OCI-LY7 (cell line): ENCODE results near the gene ELL. TPM values are rescaled to one million over a fixed set of nuclear protein-coding genes. Genes with fewer than 3 reads are reported as not detected.

Experiments
- BruUV-seq: library from RNA; stranded (reverse); fragments of 400-500 nt; replicated peaks from 2 replicates; lab custom pipeline; 2021; lab: Mats Ljungman, UMichigan
- CTCF ChIA-PET: fragments of 300-600 bp; sonication (Branson Sonifier 250); formaldehyde crosslinking; loops from one replicate; lab custom pipeline; 2022; ENCODE audit warnings: antibody characterized with exemption; ENCODE audit not compliant: unreplicated experiment; lab: Charles Lee
- POLR2A ChIA-PET: fragments of 300-600 bp; sonication (Branson Sonifier 250); formaldehyde crosslinking; loops from one replicate; lab custom pipeline; 2022; ENCODE audit warnings: antibody characterized with exemption; lab: Charles Lee
- DNase-seq: peaks from one replicate; pipeline ENCODE4 v3.0.0-alpha.2; 2015; ENCODE audit warnings: low spot score
- H2AFZ ChIP-seq: fragments of 200-600 bp; sonication (generic), shearing (Covaris generic); 2 replicates; pipeline ENCODE4 v1.6.1; 2014; ENCODE audit warnings: mild to moderate bottlenecking, antibody characterized with exemption, low read length, moderate library complexity
- H3K27ac ChIP-seq: fragments of 200-600 bp; sonication (generic); 2 replicates; pipeline ENCODE4 v1.5.1; 2014; ENCODE audit warnings: mixed run types, low read depth, mild to moderate bottlenecking, moderate library complexity, low read length, inconsistent platforms; ENCODE audit not compliant: poor library complexity, severe bottlenecking
- H3K36me3 ChIP-seq: fragments of 200-600 bp; sonication (generic); 2 replicates; pipeline ENCODE4 v1.6.1; 2014; ENCODE audit warnings: mild to moderate bottlenecking, antibody characterized with exemption, low read length, moderate library complexity, mixed read lengths; ENCODE audit not compliant: insufficient read depth
- H3K4me1 ChIP-seq: fragments of 200-600 bp; sonication (generic); 2 replicates; pipeline ENCODE4 v1.5.1; 2014; ENCODE audit warnings: mild to moderate bottlenecking, low read length; ENCODE audit not compliant: insufficient read depth, poor library complexity, severe bottlenecking
- H3K4me2 ChIP-seq: fragments of 200-600 bp; sonication (generic); 2 replicates; pipeline ENCODE4 v1.6.1; 2014; ENCODE audit warnings: mild to moderate bottlenecking, low read length
- H3K4me3 ChIP-seq: fragments of 200-600 bp; sonication (generic); 2 replicates; pipeline ENCODE4 v1.5.1; 2014; ENCODE audit warnings: mild to moderate bottlenecking, low read depth, low read length; ENCODE audit not compliant: poor library complexity, severe bottlenecking
- H3K79me2 ChIP-seq: fragments of 200-600 bp; sonication (generic); 2 replicates; pipeline ENCODE4 v1.6.1; 2016; ENCODE audit warnings: low read depth, mild to moderate bottlenecking, low read length, moderate library complexity, mixed read lengths; ENCODE audit not compliant: insufficient read depth
- H3K9me2 ChIP-seq: fragments of 200-600 bp; sonication (generic); 2 replicates; pipeline ENCODE4 v1.6.1; 2016; ENCODE audit warnings: mild to moderate bottlenecking, low read length, mixed read lengths; ENCODE audit not compliant: insufficient read depth
- H3K9me3 ChIP-seq: fragments of 200-600 bp; sonication (generic); 2 replicates; pipeline ENCODE4 v1.6.1; 2014; ENCODE audit warnings: mild to moderate bottlenecking, mixed run types, low read length, mixed read lengths
- H4K20me1 ChIP-seq: fragments of 200-600 bp; sonication (generic); 2 replicates; pipeline ENCODE4 v1.6.1; 2014; ENCODE audit warnings: mild to moderate bottlenecking, antibody characterized with exemption, low read length, moderate library complexity, mixed read lengths; ENCODE audit not compliant: insufficient read depth
- EZH2phosphoT487 ChIP-seq: fragments of 200-600 bp; sonication (generic); IDR thresholded peaks from 2 replicates; pipeline ENCODE4 v1.6.1; 2018; ENCODE audit warnings: low read depth, borderline replicate concordance, mild to moderate bottlenecking, mixed run types, antibody characterized with exemption, low read length, moderate library complexity, mixed read lengths
- intact Hi-C: fragments of 100-400 bp; cut with micrococcal nuclease; formaldehyde crosslinking; loops from one replicate; pipeline ENCODE4 v1.10.0; 2022; ENCODE audit not compliant: unreplicated experiment
- total RNA-seq, 2 experiments: library from RNA; depleted of rRNA in 1 of 2; stranded (reverse); fragments of >200 nt in 1 of 2; shearing (Covaris generic) in 1 of 2; gene quantifications; 2 replicates each; pipeline ENCODE4 v1.2.3, GENCODE V29; 2014 to 2022
- TF ChIP-seq, protein P1 (sequence below): fragments of 200-600 bp; sonication (generic); conservative IDR thresholded peaks from 2 replicates; pipeline ENCODE4 v1.5.1; 2014; ENCODE audit warnings: mild to moderate bottlenecking, antibody characterized with exemption, low read length, moderate library complexity, mixed read lengths

Gene ELL
- total RNA-seq, 2 experiments from 2014 or later: 14.4 to 24.6 TPM

DNA sequence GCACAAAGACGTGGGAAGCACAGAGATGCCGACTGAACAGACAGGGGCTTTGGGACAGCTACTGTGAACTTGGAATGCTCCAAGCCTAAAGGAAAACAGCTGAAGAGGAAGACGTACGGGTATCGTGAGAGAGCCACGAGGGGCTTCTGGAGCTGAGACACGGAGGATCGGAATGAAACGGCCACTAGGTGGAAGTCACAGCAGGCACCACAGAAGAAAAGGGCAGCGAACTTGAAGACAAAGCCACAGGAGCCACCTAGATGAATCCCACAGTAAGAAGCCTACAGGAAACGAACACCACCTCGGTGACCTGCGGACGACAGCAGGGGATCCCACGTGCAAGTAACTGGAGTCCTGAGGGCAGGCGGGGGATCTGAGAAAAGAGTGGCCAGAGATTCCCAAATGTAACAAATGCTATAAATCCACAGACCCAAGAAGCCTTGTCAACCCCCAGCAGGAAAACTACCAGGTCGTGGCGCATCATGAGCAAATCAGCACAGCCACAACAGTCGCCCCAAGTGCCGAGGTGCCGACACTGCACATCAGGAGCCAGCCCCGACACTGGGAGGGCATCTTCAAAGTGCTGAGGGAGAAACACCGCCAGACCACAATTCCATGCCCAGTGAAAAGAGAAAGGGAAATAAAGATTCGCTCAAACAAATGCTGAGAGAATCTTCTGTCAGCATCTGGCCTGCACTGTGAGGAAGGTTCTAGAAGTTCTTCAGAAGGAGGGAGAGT, 44.7 kb downstream of the ELL start:
- H4K20me1 ChIP-seq: no peaks in the 10 kb centered on the region; the same call in 1 of the 2 replicates
- no peaks in the 10 kb centered on the region for H3K9me2 ChIP-seq
- peaks cover 5% of the 10 kb centered on the region; the same call in 1 of the 2 replicates for H3K79me2 ChIP-seq
- intact Hi-C loops: no loop called here
- H3K4me3 ChIP-seq: no peak overlapping the region
- peaks cover 27% of the 10 kb centered on the region for H3K4me1 ChIP-seq
- ChIA-PET POLR2A (no interaction called here), CTCF (interaction anchor here (0.6 kb wide), 1 partner anchor 146 kb away, joined by 3 read pairs; no protein-coding TSS in a partner anchor)
- H3K9me3 ChIP-seq: no peaks in the 10 kb centered on the region
- no peak for TF ChIP-seq EZH2phosphoT487
- TF ChIP-seq, protein P1, sequence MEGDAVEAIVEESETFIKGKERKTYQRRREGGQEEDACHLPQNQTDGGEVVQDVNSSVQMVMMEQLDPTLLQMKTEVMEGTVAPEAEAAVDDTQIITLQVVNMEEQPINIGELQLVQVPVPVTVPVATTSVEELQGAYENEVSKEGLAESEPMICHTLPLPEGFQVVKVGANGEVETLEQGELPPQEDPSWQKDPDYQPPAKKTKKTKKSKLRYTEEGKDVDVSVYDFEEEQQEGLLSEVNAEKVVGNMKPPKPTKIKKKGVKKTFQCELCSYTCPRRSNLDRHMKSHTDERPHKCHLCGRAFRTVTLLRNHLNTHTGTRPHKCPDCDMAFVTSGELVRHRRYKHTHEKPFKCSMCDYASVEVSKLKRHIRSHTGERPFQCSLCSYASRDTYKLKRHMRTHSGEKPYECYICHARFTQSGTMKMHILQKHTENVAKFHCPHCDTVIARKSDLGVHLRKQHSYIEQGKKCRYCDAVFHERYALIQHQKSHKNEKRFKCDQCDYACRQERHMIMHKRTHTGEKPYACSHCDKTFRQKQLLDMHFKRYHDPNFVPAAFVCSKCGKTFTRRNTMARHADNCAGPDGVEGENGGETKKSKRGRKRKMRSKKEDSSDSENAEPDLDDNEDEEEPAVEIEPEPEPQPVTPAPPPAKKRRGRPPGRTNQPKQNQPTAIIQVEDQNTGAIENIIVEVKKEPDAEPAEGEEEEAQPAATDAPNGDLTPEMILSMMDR: peak; percentile 35; the same call in 1 of the 2 replicates
- H3K4me2 ChIP-seq: no peak overlapping the region
- H3K27ac ChIP-seq: no peak overlapping the region
- H3K36me3 ChIP-seq: no peaks in the 10 kb centered on the region
- H2AFZ ChIP-seq: no peak overlapping the region
- no peak for DNase-seq
- no TSS peak for BruUV-seq

DNA sequence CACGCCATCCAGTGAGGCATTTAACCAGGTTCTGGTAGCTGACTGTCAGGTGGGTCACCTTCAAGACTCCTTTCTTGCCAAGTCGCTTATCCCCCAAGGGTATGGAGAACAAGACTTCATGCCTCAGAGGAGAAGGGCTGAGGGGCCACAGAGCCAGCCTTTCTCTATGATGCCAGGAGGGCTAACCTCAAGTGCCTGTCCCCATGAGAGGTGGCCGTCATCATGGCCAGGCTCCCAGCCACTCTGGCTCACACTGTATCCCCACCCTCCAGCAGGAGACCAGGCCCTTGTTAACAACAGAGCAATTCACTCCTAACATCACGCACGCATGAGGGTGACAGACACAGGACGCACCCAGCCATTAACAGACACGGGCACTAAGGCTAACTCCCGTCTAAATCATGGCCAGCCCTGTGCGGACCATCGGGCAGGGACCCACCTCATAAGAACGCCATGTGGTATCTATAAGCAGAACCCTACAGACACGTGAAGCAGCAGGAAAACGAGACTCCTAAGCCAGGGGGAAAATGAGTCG, 45.3 kb downstream of the ELL start:
- no peak for DNase-seq
- no peaks in the 10 kb centered on the region for H3K9me2 ChIP-seq
- POLR2A ChIA-PET: no interaction called here
- peaks cover 5% of the 10 kb centered on the region; the same call in 1 of the 2 replicates for H3K79me2 ChIP-seq
- CTCF ChIA-PET: no interaction called here
- peaks cover 27% of the 10 kb centered on the region for H3K4me1 ChIP-seq
- BruUV-seq: no TSS peak
- no peaks in the 10 kb centered on the region for H3K36me3 ChIP-seq
- no peaks in the 10 kb centered on the region; the same call in 1 of the 2 replicates for H4K20me1 ChIP-seq
- TF ChIP-seq, protein P1: no peak
- no peak for TF ChIP-seq EZH2phosphoT487
- H3K4me3 ChIP-seq: no peak overlapping the region
- no peak overlapping the region for H3K4me2 ChIP-seq
- H3K9me3 ChIP-seq: no peaks in the 10 kb centered on the region
- intact Hi-C loops: no loop called here
- no peak overlapping the region for H2AFZ ChIP-seq
- H3K27ac ChIP-seq: no peak overlapping the region
